K562 (cell line): ENCODE results near the gene NR1H2. TPM values are rescaled to one million over a fixed set of nuclear protein-coding genes. Genes with fewer than 3 reads are reported as not detected.

Experiments used
- BRF1 ChIP-seq: IDR thresholded peaks from 3 replicates; pipeline ENCODE4 v1.6.1; 2011; ENCODE audit warnings: borderline replicate concordance, mild to moderate bottlenecking; ENCODE audit not compliant: insufficient read length; ENCODE audit errors: extremely low read depth
- CEBPG ChIP-seq, 3 experiments: fragments of 200-800 bp in 1 of 3; sonication (Bioruptor generic) in 1 of 3; sonication (generic) in 1 of 3; formaldehyde crosslinking in 1 of 3; IDR thresholded peaks in 2 of 3; conservative IDR thresholded peaks in 1 of 3; 2 replicates each; pipeline versions ENCODE4 v1.6.1 to v1.8.0; 2016 to 2022; ENCODE audit warnings: missing compliant biosample characterization in 2 of 3, missing genetic modification characterization in 2 of 3, mild to moderate bottlenecking in 1 of 3, missing genetic modification reagents in 1 of 3
- CREBBP ChIP-seq: IDR thresholded peaks from one replicate; pipeline ENCODE4 v1.6.1; 2012; ENCODE audit warnings: low read depth, mild to moderate bottlenecking, control low read depth, inconsistent platforms, low read length
- FOSL1 ChIP-seq: fragments of 200-800 bp; sonication (Bioruptor generic); conservative IDR thresholded peaks from 2 replicates; pipeline ENCODE4 v1.6.1; 2016; ENCODE audit warnings: missing genetic modification characterization, missing compliant biosample characterization
- HIVEP1 ChIP-seq: fragments of 250-450 bp; sonication (Bioruptor Pico); IDR thresholded peaks from 2 replicates; pipeline ENCODE4 v1.4.0; 2020; ENCODE audit warnings: mild to moderate bottlenecking
- HNRNPLL ChIP-seq: fragments of 200-400 bp; formaldehyde crosslinking; IDR thresholded peaks from 2 replicates; pipeline ENCODE4 v1.6.1; 2017; ENCODE audit warnings: low read length, low read depth, mild to moderate bottlenecking; ENCODE audit not compliant: poor library complexity, severe bottlenecking
- IRF1 ChIP-seq: sonication (generic); formaldehyde crosslinking; IDR thresholded peaks from 2 replicates; pipeline ENCODE4 v1.8.0; 2022; ENCODE audit warnings: missing genetic modification reagents, mild to moderate bottlenecking, borderline replicate concordance
- L3MBTL2 ChIP-seq: fragments of 450-650 bp; IDR thresholded peaks from 2 replicates; pipeline ENCODE4 v1.6.1; 2016; ENCODE audit warnings: mild to moderate bottlenecking, moderate library complexity
- PHB2 ChIP-seq: fragments of 450-650 bp; IDR thresholded peaks from 2 replicates; pipeline ENCODE4 v1.6.1; 2017; ENCODE audit warnings: low read depth
- PTRF ChIP-seq: fragments of 450-650 bp; IDR thresholded peaks from 2 replicates; pipeline ENCODE4 v1.6.1; 2016; ENCODE audit warnings: mild to moderate bottlenecking, missing genetic modification characterization, missing compliant biosample characterization
- SMARCB1 ChIP-seq: IDR thresholded peaks from 2 replicates; pipeline ENCODE4 v1.6.1; 2011; ENCODE audit warnings: improper control_type of control experiment, low read depth; ENCODE audit not compliant: insufficient read length
- TAL1 ChIP-seq: fragments of 450-650 bp; IDR thresholded peaks from 2 replicates; pipeline ENCODE4 v1.6.1; 2016; ENCODE audit warnings: mild to moderate bottlenecking
- TEAD1 ChIP-seq, 2 experiments: fragments of 450-650 bp in 1 of 2; sonication (generic) in 1 of 2; formaldehyde crosslinking; IDR thresholded peaks; 2 replicates each; pipeline versions ENCODE4 v1.4.0 to v1.8.0; 2020 to 2022; ENCODE audit warnings: mild to moderate bottlenecking in 2 of 2, missing genetic modification reagents in 1 of 2
- ZBTB40 ChIP-seq, 2 experiments: fragments of 450-650 bp in 1 of 2; sonication (generic) in 1 of 2; formaldehyde crosslinking in 1 of 2; IDR thresholded peaks; 2 replicates each; pipeline versions ENCODE4 v1.7.1 to v1.9.0; 2016 to 2022; ENCODE audit warnings: inconsistent platforms in 1 of 2, mild to moderate bottlenecking in 1 of 2, missing genetic modification reagents in 1 of 2
- polyA plus RNA-seq, 8 experiments: library from polyadenylated mRNA; depleted of rRNA in 4 of 8; stranded (reverse) in 5 of 8; unstranded in 3 of 8; fragments of >200 nt; fragmentation: Nextera tagmentation in 2 of 8; fragmentation: Illumina TruSeq in 1 of 8; extraction: Ambion mirVana in 2 of 8; extraction: Trizol in 1 of 8; gene quantifications; 2 replicates each; pipeline versions ENCODE4 v1.2.1 to v1.2.3, GENCODE V29; 2011 to 2014; ENCODE audit warnings: inconsistent platforms in 1 of 8, missing spikeins in 1 of 8
- total RNA-seq, 7 experiments: library from RNA; depleted of rRNA in 6 of 7; stranded (reverse); fragments of >200 nt in 6 of 7; fragmentation: Illumina TruSeq in 2 of 7; extraction: Trizol in 2 of 7; gene quantifications; 2 replicates each; pipeline versions ENCODE4 v1.2.1 to v1.2.3, GENCODE V29; 2011 to 2021; ENCODE audit warnings: low replicate concordance in 1 of 7
- TF ChIP-seq, protein P1 (sequence below), 2 experiments: fragments of 250-450 bp in 1 of 2; fragments of 450-650 bp in 1 of 2; sonication (Bioruptor Pico) in 1 of 2; IDR thresholded peaks; 2 replicates each; pipeline versions ENCODE4 v1.6.1 to v1.8.0; 2016 to 2021; ENCODE audit warnings: mild to moderate bottlenecking in 2 of 2, moderate library complexity in 2 of 2, missing compliant biosample characterization in 1 of 2, missing genetic modification characterization in 1 of 2

The NR1H2 gene
- total and polyA plus RNA-seq, 9 of the 15 experiments (the other 6 are each of a cell fraction or from before 2014, with no cell fraction given): 0.11 to 73.8 (median 24.0) TPM

DNA sequence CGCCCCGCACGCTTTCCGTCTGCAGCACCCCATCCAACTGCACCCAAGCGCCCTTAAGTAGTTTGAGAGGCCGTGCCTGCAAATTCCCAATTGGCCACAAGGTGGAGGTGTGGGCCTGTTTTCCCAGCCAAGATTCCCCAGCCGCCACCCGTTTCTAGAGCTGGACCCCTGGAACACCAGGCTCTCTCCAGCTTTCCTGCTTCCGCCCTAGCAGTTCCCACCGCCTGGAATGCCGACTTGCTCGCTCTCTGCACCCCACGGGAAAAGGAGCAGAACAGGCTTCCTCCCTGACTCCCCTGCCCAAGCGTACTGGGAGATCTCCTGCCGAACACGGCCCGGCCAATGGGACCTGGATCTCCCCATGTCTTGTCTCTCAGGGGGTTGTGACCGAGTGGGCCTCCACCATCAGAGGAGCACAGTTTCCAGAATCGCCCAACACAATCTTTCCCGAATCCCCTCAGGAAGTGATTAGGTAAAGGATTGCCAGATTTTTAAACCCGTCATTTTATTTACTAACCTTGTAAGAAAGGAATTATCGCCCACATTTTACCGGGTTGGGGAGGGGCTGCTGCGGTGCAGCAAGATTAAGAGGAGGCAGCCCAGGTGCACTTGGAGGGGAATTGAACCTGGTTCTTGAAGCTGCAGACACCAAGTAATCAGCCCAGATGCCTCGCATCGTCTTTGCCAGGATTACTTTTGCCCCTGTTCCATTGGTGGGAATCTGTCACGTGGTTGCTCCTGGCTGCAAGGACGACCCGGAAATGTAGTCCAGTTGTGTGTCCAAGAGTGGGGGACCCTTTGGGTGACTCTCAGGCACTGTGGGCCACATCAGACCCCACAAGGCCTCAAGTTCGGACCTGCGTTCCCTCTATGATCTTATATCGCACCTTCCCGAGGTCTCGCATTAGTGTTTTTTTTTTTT is 7.3 kb upstream of the NR1H2 start (continued):
- TF ChIP-seq, protein P1, sequence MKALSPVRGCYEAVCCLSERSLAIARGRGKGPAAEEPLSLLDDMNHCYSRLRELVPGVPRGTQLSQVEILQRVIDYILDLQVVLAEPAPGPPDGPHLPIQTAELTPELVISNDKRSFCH (CRISPR knock-in tag; IDR thresholded peaks at IDR 0.05): no peak
- TF ChIP-seq, protein P1 (tag; IDR thresholded peaks at IDR 0.05): no peak
- TF ChIP-seq TEAD1 (CRISPR knock-in tag; IDR thresholded peaks at IDR 0.05): no peak
- TF ChIP-seq HIVEP1 (CRISPR knock-in tag): no peak
- TF ChIP-seq L3MBTL2: peak; percentile 80
- no peak for TF ChIP-seq CREBBP
- TF ChIP-seq PHB2: no peak
- TF ChIP-seq PTRF (tag): no peak
- TF ChIP-seq IRF1: no peak
- TF ChIP-seq HNRNPLL: no peak
- TF ChIP-seq BRF1: no peak
- TF ChIP-seq SMARCB1: no peak
- 0 out of 2 replicates have a peak, but pooled peaks have one; percentile 37 for TF ChIP-seq ZBTB40 (IDR thresholded peaks at IDR 0.05)
- no peak for TF ChIP-seq ZBTB40 (CRISPR knock-in tag; IDR thresholded peaks at IDR 0.05)
- TF ChIP-seq FOSL1 (tag): no peak
- no peak for TF ChIP-seq CEBPG (CRISPR knock-in tag; IDR thresholded peaks at IDR 0.05)
- no peak for TF ChIP-seq CEBPG (tag; conservative IDR thresholded peaks at IDR 0.05 in 1 of 2, IDR thresholded peaks at IDR 0.05 in 1 of 2)
- TF ChIP-seq TAL1: no peak
